NB4 (cell line): ENCODE results near the gene CCKAR.

Experiments
- CTCF ChIP-seq: IDR thresholded peaks from one replicate; pipeline ENCODE4 v1.5.1; 2012; ENCODE audit warnings: low read depth, low read length
- MYC ChIP-seq: IDR thresholded peaks from 2 replicates; pipeline ENCODE4 v1.6.1; 2011; ENCODE audit warnings: low read depth, low read length
- POLR2A ChIP-seq: IDR thresholded peaks from 2 replicates; pipeline ENCODE4 v1.6.1; 2011; ENCODE audit warnings: mild to moderate bottlenecking; ENCODE audit not compliant: insufficient read length; ENCODE audit errors: extremely low read depth

- TF ChIP-seq CTCF (no peak), POLR2A (no peak), MYC (no peak)
Measured at GRCh38 chr4:26531491-26532116, 41.3 kb upstream of the CCKAR start.
